HG03460 (cell line): ENCODE measurements around the gene PLEKHA6.

Experiments
- ATAC-seq: cut with Tn5 transposase; IDR thresholded peaks from one replicate; pipeline ENCODE4 v1.9.1; 2021; ENCODE audit not compliant: unreplicated experiment

PLEKHA6 gene

DNA sequence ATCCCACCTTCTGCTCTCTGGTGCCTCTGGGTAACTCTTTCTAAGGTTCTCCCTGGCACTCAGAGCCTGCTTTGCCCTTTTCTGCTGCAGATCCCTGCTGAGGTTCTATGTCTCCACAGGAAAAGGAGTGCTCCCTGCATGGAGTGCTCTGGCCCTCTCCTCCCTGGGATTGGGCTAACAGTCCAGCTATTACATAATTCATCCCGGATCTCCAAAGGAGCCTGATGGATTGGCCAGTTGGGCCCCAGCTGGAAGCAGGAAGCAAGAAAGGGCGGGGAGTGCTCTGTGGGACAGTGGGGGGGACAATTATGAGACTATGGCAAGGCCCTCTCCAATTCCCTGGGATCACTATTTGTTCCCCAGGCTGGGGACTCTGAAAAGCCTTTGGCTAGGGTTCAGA lies 94.1 kb downstream of the PLEKHA6 start:
- no peak for ATAC-seq

DNA sequence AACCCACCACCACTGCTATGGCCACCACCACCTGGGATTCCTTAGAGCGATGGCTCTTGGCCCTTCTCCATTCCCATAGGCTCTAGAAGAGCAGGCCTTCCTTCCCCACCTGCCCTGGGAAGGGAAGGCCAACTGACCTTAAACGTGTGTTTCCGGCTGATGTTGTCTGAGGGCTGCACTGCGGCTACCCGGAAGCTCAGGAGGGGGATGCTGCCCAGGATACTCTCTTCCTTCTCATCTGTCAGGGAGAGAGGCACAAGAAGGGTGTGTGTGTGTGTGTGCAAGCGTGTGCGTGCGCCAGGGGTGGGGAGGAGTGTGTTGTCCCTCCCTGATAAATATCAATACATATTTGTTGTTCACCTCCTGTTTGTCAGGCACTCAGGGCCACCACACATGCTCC lies 94.9 kb downstream of the PLEKHA6 start:
- ATAC-seq, result no peak

- no peak for ATAC-seq
Observed at GRCh38 chr1:204263254-204263910, 96.3 kb downstream of the PLEKHA6 start.

DNA sequence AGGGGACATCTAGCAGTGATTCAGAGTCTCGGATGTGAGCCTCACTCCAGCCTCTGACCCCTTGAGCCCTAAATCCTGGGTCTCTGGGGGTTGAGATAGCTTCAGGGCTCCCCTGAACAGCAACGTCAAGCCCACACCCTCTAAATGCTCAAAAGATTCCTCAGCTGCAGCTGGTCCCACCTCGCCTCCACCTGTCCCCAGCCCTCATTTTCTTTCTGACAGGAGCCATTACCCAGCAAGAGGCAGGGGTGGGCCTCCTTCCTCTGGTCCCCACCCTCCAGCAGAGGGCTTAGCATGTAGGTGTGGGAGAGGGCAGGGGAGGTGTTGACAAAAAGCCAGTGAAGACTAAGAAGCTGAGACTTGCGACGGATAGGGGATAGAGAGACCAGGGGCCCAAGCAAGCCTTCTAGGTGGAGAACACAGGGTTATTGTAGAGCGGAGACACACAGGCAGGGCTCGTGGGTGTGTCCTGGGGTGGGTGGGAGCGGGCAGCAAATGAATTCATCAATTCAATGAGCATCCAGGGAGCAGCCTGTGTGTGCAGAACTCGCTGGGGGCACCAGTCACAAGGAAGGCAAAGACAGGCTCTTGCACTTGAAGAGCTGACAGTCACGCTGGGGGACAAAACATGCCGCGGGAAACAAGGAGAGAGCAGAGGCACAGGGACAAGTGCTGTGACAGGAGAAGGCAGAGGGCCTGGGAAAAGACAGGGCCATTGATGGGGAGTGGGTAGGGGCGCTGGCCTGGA lies 97.0 kb downstream of the PLEKHA6 start:
- ATAC-seq, result no peak

- no peak for ATAC-seq
Observed at GRCh38 chr1:204261746-204262505, 97.8 kb downstream of the PLEKHA6 start.

GRCh38 chr1:204261266-204261665 lies 98.5 kb downstream of the PLEKHA6 start:
- ATAC-seq, result no peak

- ATAC-seq, result no peak
Observed at GRCh38 chr1:204260601-204261197, 99.0 kb downstream of the PLEKHA6 start.

- ATAC-seq, result no peak
Observed at GRCh38 chr1:204259782-204260181, 99.9 kb downstream of the PLEKHA6 start.

GRCh38 chr1:204259196-204259595 lies 100.5 kb downstream of the PLEKHA6 start:
- ATAC-seq, result no peak

GRCh38 chr1:204258213-204259115 lies 101.3 kb downstream of the PLEKHA6 start:
- ATAC-seq, result no peak

- no peak for ATAC-seq
Observed at GRCh38 chr1:204257446-204257845, 102.3 kb downstream of the PLEKHA6 start.

DNA sequence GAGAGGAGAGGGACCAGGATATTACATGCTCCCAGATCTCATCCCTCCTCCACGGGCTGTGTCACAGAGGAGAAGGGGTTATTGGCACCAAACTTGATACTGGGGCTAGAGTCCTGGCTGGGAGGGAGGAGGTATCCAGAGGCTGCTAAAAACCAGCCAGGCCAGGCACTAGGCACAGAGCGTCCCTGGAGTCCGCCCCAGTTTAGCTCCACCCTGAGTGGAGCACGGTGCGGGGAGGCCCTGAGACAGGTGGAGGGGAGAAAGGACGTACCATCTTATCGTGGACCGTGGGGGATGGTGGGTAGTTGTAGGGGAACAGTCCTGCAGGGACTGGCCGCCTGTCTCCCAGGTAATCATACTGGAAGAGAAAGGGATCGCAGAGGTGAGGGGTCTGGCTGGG lies 103.2 kb downstream of the PLEKHA6 start:
- ATAC-seq, result no peak

DNA sequence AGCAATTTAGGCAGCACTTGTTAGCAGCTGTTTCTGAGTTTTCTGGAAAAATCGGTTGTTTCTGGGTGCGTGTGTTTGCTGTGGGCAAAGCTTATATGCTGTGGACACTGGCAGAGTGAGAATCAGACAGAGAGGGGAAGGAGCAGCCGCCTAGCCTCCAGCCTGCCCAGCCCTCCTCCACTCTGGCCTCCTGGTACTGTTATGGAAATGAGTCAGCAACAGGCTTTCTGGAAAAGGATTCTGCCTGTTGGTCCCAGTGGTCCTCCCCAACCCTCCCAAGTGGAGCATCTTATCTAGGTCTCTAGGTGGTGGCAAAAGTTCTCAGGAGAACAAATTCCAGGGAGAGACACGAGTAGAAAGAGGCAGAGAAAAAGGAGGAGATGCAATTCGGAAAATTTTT lies 103.8 kb downstream of the PLEKHA6 start:
- no peak for ATAC-seq

GRCh38 chr1:204255225-204255624 lies 104.5 kb downstream of the PLEKHA6 start:
- ATAC-seq, result no peak

- ATAC-seq, result no peak
Observed at GRCh38 chr1:204254031-204254661, 105.6 kb downstream of the PLEKHA6 start.

GRCh38 chr1:204251926-204252689 lies 107.6 kb downstream of the PLEKHA6 start:
- no peak for ATAC-seq

- ATAC-seq, result no peak
Observed at GRCh38 chr1:204251286-204251685, 108.4 kb downstream of the PLEKHA6 start.

DNA sequence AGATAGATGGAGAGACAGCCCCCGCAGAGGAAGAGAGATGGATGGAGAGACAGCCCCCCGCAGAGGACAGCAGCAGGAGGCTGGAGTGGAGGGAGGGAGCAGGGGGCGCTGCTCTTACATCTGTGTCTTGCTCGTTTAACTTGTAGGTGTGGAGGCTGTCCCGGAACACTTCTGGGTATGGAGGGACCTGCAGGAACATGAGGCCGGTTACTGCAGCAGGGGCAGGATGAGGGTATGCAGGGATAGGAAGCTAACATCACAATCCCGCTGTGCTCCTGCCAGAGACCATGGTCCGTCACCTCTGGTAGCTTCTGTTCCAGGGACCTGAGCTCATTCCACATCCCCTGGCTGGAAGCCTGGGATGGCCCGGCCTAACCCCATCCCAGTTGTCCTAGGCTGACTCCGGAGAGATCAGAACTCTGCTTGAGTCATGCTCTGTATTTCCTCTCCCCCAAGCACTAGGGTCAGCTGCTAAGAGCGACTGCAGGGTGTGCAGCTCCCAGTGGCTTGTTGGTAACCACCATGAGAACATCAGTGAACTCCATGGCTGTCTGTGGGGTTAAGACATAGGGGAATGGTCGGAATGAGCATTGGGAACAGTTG lies 109.2 kb downstream of the PLEKHA6 start:
- ATAC-seq, result no peak
